Ascending aorta (tissue), 2 donors: Measurements from ENCODE around the gene SZRD1. TPM values are rescaled to one million over a fixed set of nuclear protein-coding genes. Genes with fewer than 3 reads are reported as not detected.

Experiments used
- DNase-seq, 2 donors: peaks; one replicate each; pipeline ENCODE4 v3.0.0-alpha.2; 2019; ENCODE audit warnings: low spot score in 2 of 2
- H3K27ac ChIP-seq, 2 donors: fragments of 200-600 bp; sonication (generic); one replicate each; pipeline ENCODE4 v1.5.1; 2016 to 2017; ENCODE audit warnings: mild to moderate bottlenecking in 1 of 2
- H3K27me3 ChIP-seq: fragments of 200-600 bp; sonication (generic); one replicate; pipeline ENCODE4 v1.5.1; 2017
- H3K36me3 ChIP-seq, 2 donors: fragments of 200-600 bp; sonication (generic); one replicate each; pipeline ENCODE4 v1.5.1; 2016
- H3K4me1 ChIP-seq, 2 donors: fragments of 200-600 bp; sonication (generic); one replicate each; pipeline ENCODE4 v1.5.1; 2016 to 2017; ENCODE audit warnings: mild to moderate bottlenecking in 1 of 2
- H3K4me3 ChIP-seq, 2 donors: fragments of 200-600 bp; sonication (generic); one replicate each; pipeline ENCODE4 v1.5.1; 2016 to 2017; ENCODE audit warnings: mild to moderate bottlenecking in 1 of 2
- H3K9me3 ChIP-seq, 2 donors: fragments of 200-600 bp; sonication (generic); one replicate each; pipeline ENCODE4 v1.5.1; 2016
- CTCF ChIP-seq, 3 experiments: fragments of 200-600 bp in 2 of 3; fragments of 450-650 bp in 1 of 3; sonication (generic) in 2 of 3; IDR thresholded peaks; one replicate each; pipeline ENCODE4 v1.5.1; 2016 to 2019; ENCODE audit warnings: antibody characterized with exemption in 3 of 3, mild to moderate bottlenecking in 1 of 3, moderate library complexity in 1 of 3
- intact Hi-C: fragments of 100-400 bp; cut with DNase I; formaldehyde crosslinking; loops from one replicate; pipeline ENCODE4 v1.15.1; 2023
- total RNA-seq: library from RNA; depleted of rRNA; stranded (reverse); fragments of >200 nt; gene quantifications from one replicate; pipeline ENCODE4 v1.1.0, GENCODE V29; 2016

SZRD1 gene
- total RNA-seq, 1 donor from 2014 or later, result 106 TPM

- H3K27ac ChIP-seq, result peak overlapping the region; percentile 83 to 84
- H3K4me1 ChIP-seq, result peaks cover 18 to 55% of the 10 kb centered on the region in 2 donors
- no peaks in the 10 kb centered on the region for H3K9me3 ChIP-seq
- no peaks in the 10 kb centered on the region for H3K27me3 ChIP-seq
- intact Hi-C loops, result loop anchor here (2.0 kb wide), 1 partner anchor 17 kb away; no protein-coding TSS in a partner anchor
- DNase-seq, result no peak
- H3K36me3 ChIP-seq, result no peaks in the 10 kb centered on the region
- TF ChIP-seq CTCF (IDR thresholded peaks at IDR 0.05), result no peak
- peak overlapping the region in 1 of 2 donors; percentile 60 for H3K4me3 ChIP-seq
Observed at GRCh38 chr1:16385659-16386453, 18.8 kb downstream of the SZRD1 start.

- no peaks in the 10 kb centered on the region for H3K36me3 ChIP-seq
- peak overlapping the region; percentile 83 to 84 for H3K27ac ChIP-seq
- no peak for TF ChIP-seq CTCF (IDR thresholded peaks at IDR 0.05)
- no peaks in the 10 kb centered on the region for H3K27me3 ChIP-seq
- H3K9me3 ChIP-seq, result no peaks in the 10 kb centered on the region
- peak overlapping the region; percentile 50 to 60 for H3K4me3 ChIP-seq
- DNase-seq, result peak in 1 of 2 donors; percentile 79
- intact Hi-C loops, result loop anchor here (2.0 kb wide), 1 partner anchor 18 kb away; no protein-coding TSS in a partner anchor
- peaks cover 20 to 62% of the 10 kb centered on the region in 2 donors for H3K4me1 ChIP-seq
Observed at GRCh38 chr1:16386454-16387113, 19.5 kb downstream of the SZRD1 start.

- H3K9me3 ChIP-seq, result no peaks in the 10 kb centered on the region
- no peaks in the 10 kb centered on the region for H3K27me3 ChIP-seq
- peak overlapping the region; percentile 83 to 84 for H3K27ac ChIP-seq
- peak overlapping the region; percentile 50 to 60 for H3K4me3 ChIP-seq
- no peak for DNase-seq
- H3K36me3 ChIP-seq, result no peaks in the 10 kb centered on the region
- no peak for TF ChIP-seq CTCF (IDR thresholded peaks at IDR 0.05)
- peaks cover 23 to 71% of the 10 kb centered on the region in 2 donors for H3K4me1 ChIP-seq
- intact Hi-C loops, result loop anchor here (2.0 kb wide), 1 partner anchor 19 kb away; no protein-coding TSS in a partner anchor
Observed at GRCh38 chr1:16387201-16388188, 20.5 kb downstream of the SZRD1 start.

GRCh38 chr1:16391411-16391810, 24.4 kb downstream of the SZRD1 start:
- TF ChIP-seq CTCF (IDR thresholded peaks at IDR 0.05), result no peak
- Histone ChIP-seq H3K9me3 (no peaks in the 10 kb centered on the region), H3K36me3 (peaks cover 13 to 30% of the 10 kb centered on the region in 2 donors), H3K27me3 (no peaks in the 10 kb centered on the region), H3K4me1 (peaks cover 9 to 62% of the 10 kb centered on the region in 2 donors), H3K27ac (peak overlapping the region; percentile 7 to 43), H3K4me3 (no peak overlapping the region)
- intact Hi-C loops, result no loop called here
- DNase-seq, result no peak
